Fibroblast of pulmonary artery (primary cell): ENCODE results near the gene APOL1.

Experiments used
- DNase-seq: peaks from one replicate; pipeline ENCODE4 v3.0.0-alpha.2; 2010; ENCODE audit warnings: low read depth
- H3K4me3 ChIP-seq: replicated peaks from 2 replicates; pipeline ENCODE4 v1.5.1; 2011; ENCODE audit warnings: low read depth, mild to moderate bottlenecking, control low read depth, low read length, moderate library complexity
- CTCF ChIP-seq: IDR thresholded peaks from 2 replicates; pipeline ENCODE4 v1.5.1; 2011; ENCODE audit warnings: mild to moderate bottlenecking, control low read depth, low read length, inconsistent platforms; ENCODE audit errors: missing control alignments

APOL1 gene

GRCh38 chr22:36302439-36303114 lies 49.6 kb downstream of the APOL1 start:
- TF ChIP-seq CTCF: no peak
- DNase-seq: no peak
- no peak overlapping the region for H3K4me3 ChIP-seq

GRCh38 chr22:36303115-36303467 lies 50.2 kb downstream of the APOL1 start:
- TF ChIP-seq CTCF: no peak
- DNase-seq: no peak
- H3K4me3 ChIP-seq: no peak overlapping the region

- DNase-seq: no peak
- H3K4me3 ChIP-seq: no peak overlapping the region
- TF ChIP-seq CTCF: no peak
These were observed 50.9 kb downstream of the APOL1 start for GRCh38 chr22:36303874-36304273.

- no peak overlapping the region for H3K4me3 ChIP-seq
- no peak for DNase-seq
- no peak for TF ChIP-seq CTCF
These were observed 51.5 kb downstream of the APOL1 start for GRCh38 chr22:36304429-36304828.

GRCh38 chr22:36305813-36306212 lies 52.9 kb downstream of the APOL1 start:
- no peak for DNase-seq
- H3K4me3 ChIP-seq: no peak overlapping the region
- no peak for TF ChIP-seq CTCF

GRCh38 chr22:36306227-36306626 lies 53.3 kb downstream of the APOL1 start:
- no peak for DNase-seq
- H3K4me3 ChIP-seq: no peak overlapping the region
- TF ChIP-seq CTCF: no peak

- no peak for DNase-seq
- TF ChIP-seq CTCF: no peak
- no peak overlapping the region for H3K4me3 ChIP-seq
These were observed 55.9 kb downstream of the APOL1 start for GRCh38 chr22:36308880-36309279.
